H9 (cell line): ENCODE measurements around the gene CHCHD10. TPM values are rescaled to one million over a fixed set of nuclear protein-coding genes. Genes with fewer than 3 reads are reported as not detected.

ENCODE experiments used
- DNase-seq: peaks from one replicate; pipeline ENCODE4 v3.0.0-alpha.2; 2017
- H2AFZ ChIP-seq: one replicate; pipeline ENCODE4 v1.6.1; 2013; ENCODE audit warnings: mild to moderate bottlenecking, low read length, control low read depth, moderate library complexity
- H2AK5ac ChIP-seq: 2 replicates; pipeline ENCODE4 v1.6.1; 2013; ENCODE audit warnings: low read length, control low read depth, mixed read lengths; ENCODE audit not compliant: insufficient read length
- H2BK120ac ChIP-seq: one replicate; pipeline ENCODE4 v1.6.1; 2013; ENCODE audit warnings: low read depth, mild to moderate bottlenecking, low read length, control low read depth, inconsistent platforms; ENCODE audit not compliant: poor library complexity, severe bottlenecking
- H2BK12ac ChIP-seq: 2 replicates; pipeline ENCODE4 v1.6.1; 2013; ENCODE audit warnings: low read length, control low read depth, mixed read lengths, low read depth; ENCODE audit not compliant: insufficient read length
- H2BK15ac ChIP-seq: 2 replicates; pipeline ENCODE4 v1.6.1; 2013; ENCODE audit warnings: low read depth, low read length, control low read depth
- H2BK20ac ChIP-seq: one replicate; pipeline ENCODE4 v1.6.1; 2013; ENCODE audit warnings: low read depth, mild to moderate bottlenecking, low read length, control low read depth, inconsistent platforms; ENCODE audit not compliant: poor library complexity, severe bottlenecking
- H2BK5ac ChIP-seq: 2 replicates; pipeline ENCODE4 v1.6.1; 2013; ENCODE audit warnings: low read length, control low read depth, mixed read lengths; ENCODE audit not compliant: insufficient read length
- H3K14ac ChIP-seq: 2 replicates; pipeline ENCODE4 v1.6.1; 2013; ENCODE audit warnings: low read length, control low read depth; ENCODE audit not compliant: insufficient read depth
- H3K18ac ChIP-seq: 2 replicates; pipeline ENCODE4 v1.6.1; 2013; ENCODE audit warnings: low read depth, mild to moderate bottlenecking, mixed read lengths, low read length, control low read depth; ENCODE audit not compliant: insufficient read length
- H3K23ac ChIP-seq: 2 replicates; pipeline ENCODE4 v1.6.1; 2013; ENCODE audit warnings: low read length, control low read depth, mixed read lengths, low read depth; ENCODE audit not compliant: insufficient read length
- H3K23me2 ChIP-seq: 2 replicates; pipeline ENCODE4 v1.6.1; 2013; ENCODE audit warnings: low read depth, mild to moderate bottlenecking, mixed read lengths, low read length, control low read depth; ENCODE audit not compliant: insufficient read length, poor library complexity, severe bottlenecking
- H3K27ac ChIP-seq: 2 replicates; pipeline ENCODE4 v1.5.1; 2013; ENCODE audit warnings: low read length, control low read depth, mixed read lengths, low read depth; ENCODE audit not compliant: insufficient read length
- H3K27me3 ChIP-seq: 2 replicates; pipeline ENCODE4 v1.6.1; 2013; ENCODE audit warnings: low read length, control low read depth, inconsistent platforms; ENCODE audit not compliant: insufficient read depth
- H3K4ac ChIP-seq: 2 replicates; pipeline ENCODE4 v1.6.1; 2013; ENCODE audit warnings: low read depth, mild to moderate bottlenecking, control low read depth, inconsistent platforms, low read length, moderate library complexity
- H3K4me1 ChIP-seq: 2 replicates; pipeline ENCODE4 v1.6.1; 2013; ENCODE audit warnings: low read length, control low read depth, inconsistent platforms; ENCODE audit not compliant: insufficient read depth
- H3K4me2 ChIP-seq: 2 replicates; pipeline ENCODE4 v1.6.1; 2013; ENCODE audit warnings: low read length, control low read depth, mixed read lengths; ENCODE audit not compliant: insufficient read length, insufficient read depth
- H3K56ac ChIP-seq: 2 replicates; pipeline ENCODE4 v1.6.1; 2013; ENCODE audit warnings: low read depth, mild to moderate bottlenecking, mixed read lengths, low read length, control low read depth; ENCODE audit not compliant: insufficient read length
- H3K79me1 ChIP-seq: 2 replicates; pipeline ENCODE4 v1.6.1; 2013; ENCODE audit warnings: low read depth, mild to moderate bottlenecking, moderate library complexity, low read length, control low read depth, inconsistent platforms; ENCODE audit not compliant: insufficient read depth, poor library complexity, severe bottlenecking
- H3K79me2 ChIP-seq: 2 replicates; pipeline ENCODE4 v1.6.1; 2013; ENCODE audit warnings: low read length, control low read depth, inconsistent platforms; ENCODE audit not compliant: insufficient read depth
- H3K9ac ChIP-seq: 2 replicates; pipeline ENCODE4 v1.6.1; 2013; ENCODE audit warnings: low read length, control low read depth, mixed read lengths; ENCODE audit not compliant: insufficient read length; ENCODE audit errors: extremely low read depth
- H3K9me3 ChIP-seq: one replicate; pipeline ENCODE4 v1.6.1; 2013; ENCODE audit warnings: low read depth, low read length, inconsistent platforms; ENCODE audit not compliant: control insufficient read depth
- H3T11ph ChIP-seq: one replicate; pipeline ENCODE4 v1.6.1; 2013; ENCODE audit warnings: mild to moderate bottlenecking, low read length, control low read depth, inconsistent platforms
- H4K20me1 ChIP-seq: one replicate; pipeline ENCODE4 v1.6.1; 2013; ENCODE audit not compliant: control insufficient read depth, insufficient read length, insufficient read depth
- H4K5ac ChIP-seq: 2 replicates; pipeline ENCODE4 v1.6.1; 2013; ENCODE audit warnings: low read depth, mild to moderate bottlenecking, mixed read lengths, low read length, control low read depth; ENCODE audit not compliant: insufficient read length
- H4K8ac ChIP-seq: replicated peaks from 2 replicates; pipeline ENCODE4 v1.6.1; 2013; ENCODE audit warnings: low read length, control low read depth, mixed read lengths, low read depth; ENCODE audit not compliant: insufficient read length
- H4K91ac ChIP-seq: 2 replicates; pipeline ENCODE4 v1.6.1; 2013; ENCODE audit warnings: low read depth, mild to moderate bottlenecking, moderate library complexity, mixed read lengths, low read length, control low read depth; ENCODE audit not compliant: insufficient read length
- H3K27ac Mint-ChIP-seq, 3 experiments: 2 replicates in 2 of 3; 3 replicates in 1 of 3; pipeline ENCODE4 v1.8.0; 2020 to 2021; ENCODE audit warnings: mixed read lengths in 3 of 3, mild to moderate bottlenecking in 1 of 3, moderate library complexity in 1 of 3
- H3K27me3 Mint-ChIP-seq: 2 replicates; pipeline ENCODE4 v1.8.0; 2021; ENCODE audit warnings: low read depth, mild to moderate bottlenecking, moderate library complexity, mixed read lengths
- H3K36me3 Mint-ChIP-seq, 3 experiments: 2 replicates in 2 of 3; 3 replicates in 1 of 3; pipeline ENCODE4 v1.8.0; 2020 to 2021; ENCODE audit warnings: low read depth in 3 of 3, mixed read lengths in 3 of 3; ENCODE audit not compliant: insufficient read depth in 1 of 3
- H3K4me1 Mint-ChIP-seq, 2 experiments: 2 replicates each; pipeline ENCODE4 v1.8.0; 2020; ENCODE audit warnings: mixed read lengths in 2 of 2
- H3K4me3 Mint-ChIP-seq, 2 experiments: 2 replicates in 1 of 2; 3 replicates in 1 of 2; pipeline ENCODE4 v1.8.0; 2020 to 2021; ENCODE audit warnings: mild to moderate bottlenecking in 2 of 2, mixed read lengths in 2 of 2, moderate library complexity in 1 of 2
- H3K9me3 Mint-ChIP-seq, 2 experiments: 2 replicates in 1 of 2; 3 replicates in 1 of 2; pipeline ENCODE4 v1.8.0; 2020; ENCODE audit warnings: mild to moderate bottlenecking in 2 of 2, mixed read lengths in 2 of 2, moderate library complexity in 1 of 2
- CTCF ChIP-seq: fragments of 200-600 bp; sonication (generic); conservative IDR thresholded peaks from 3 replicates; pipeline ENCODE4 v1.8.0; 2021; ENCODE audit warnings: antibody characterized with exemption, mild to moderate bottlenecking
- WGBS: extraction: QIAGEN DNeasy Blood & Tissue Kit; methylation state at CpG from one replicate; pipeline ENCODE4 v1.1.7; 2013; ENCODE audit warnings: missing lambda C conversion rate, low lambda C conversion rate, mixed read lengths; ENCODE audit not compliant: insufficient read length; ENCODE audit errors: extremely low coverage; 5-methylcytosine and 5-hydroxymethylcytosine counted together
- total RNA-seq: library from RNA; stranded (reverse); gene quantifications from 2 replicates; pipeline ENCODE4 v1.2.1, GENCODE V29; 2021

Gene CHCHD10
- total RNA-seq, 1 experiment from 2014 or later: 53.7 TPM

GRCh38 chr22:23791738-23792645 is 24.2 kb upstream of the CHCHD10 start:
- Histone ChIP-seq H3K4me2 (no peak overlapping the region), H3K9me3 (no peaks in the 10 kb centered on the region), H3K14ac (no peak overlapping the region), H4K8ac (no peak overlapping the region), H3K18ac (no peak overlapping the region), H2BK120ac (no peak overlapping the region), H2BK15ac (no peak overlapping the region), H4K5ac (no peak overlapping the region), H2BK20ac (no peak overlapping the region), H3K4ac (no peak overlapping the region), H3K27ac (no peak overlapping the region), H3K79me2 (peaks cover 16% of the 10 kb centered on the region; the same call in 1 of the 2 replicates), H3K27me3 (no peaks in the 10 kb centered on the region; the same call in 1 of the 2 replicates), H3K23me2 (no peaks in the 10 kb centered on the region), H2AFZ (no peak overlapping the region), H3K4me1 (peaks cover 2% of the 10 kb centered on the region; the same call in 1 of the 2 replicates), H3K79me1 (no peaks in the 10 kb centered on the region), H2BK5ac (no peak overlapping the region), H4K91ac (no peak overlapping the region), H3T11ph (no peak overlapping the region), H2AK5ac (no peak overlapping the region), H3K23ac (no peak overlapping the region), H4K20me1 (no peaks in the 10 kb centered on the region), H3K56ac (no peak overlapping the region), H2BK12ac (no peak overlapping the region), H3K9ac (no peak overlapping the region)
- peak overlapping the region in 2 of 3 experiments; percentile 40 to 44; a peak in 1 of 7 replicates for H3K27ac Mint-ChIP-seq
- WGBS: no CpG with 5 or more reads among the region's 25 CpGs
- H3K4me3 Mint-ChIP-seq: no peak overlapping the region
- H3K27me3 Mint-ChIP-seq: no peaks in the 10 kb centered on the region
- H3K36me3 Mint-ChIP-seq: peaks cover 29 to 58% (median 53%) of the 10 kb centered on the region in 3 experiments
- no peak for TF ChIP-seq CTCF
- peaks cover 16 to 24% of the 10 kb centered on the region in 2 experiments for H3K4me1 Mint-ChIP-seq
- no peaks in the 10 kb centered on the region for H3K9me3 Mint-ChIP-seq
- no peak for DNase-seq
